AG04450 (cell line): Measurements from ENCODE around the gene RTCA. TPM values are rescaled to one million over a fixed set of nuclear protein-coding genes. Genes with fewer than 3 reads are reported as not detected.
"Not testable (repeated sequence)": the region's sequence is repeated elsewhere in the genome, so short reads cannot be mapped to it uniquely, and the experiment has no call there.

Experiments
- CTCF ChIA-PET: fragments of 300-600, 350-600 bp; formaldehyde crosslinking; extraction: SDS; loops from one replicate; lab custom pipeline; 2022; ENCODE audit warnings: antibody characterized with exemption, inconsistent platforms; lab: Charles Lee
- POLR2A ChIA-PET: fragments of 350-600 bp; formaldehyde crosslinking; extraction: SDS; loops from one replicate; lab custom pipeline; 2021; ENCODE audit warnings: antibody characterized with exemption, inconsistent platforms; lab: Yijun Ruan, JAX
- DNase-seq: peaks from one replicate; pipeline ENCODE4 v3.0.0-alpha.2; 2011; ENCODE audit warnings: low read depth, low spot score
- H3K27ac ChIP-seq: one replicate; pipeline ENCODE4 v1.5.1; 2012; ENCODE audit warnings: low read depth, low read length, control low read depth
- H3K27me3 ChIP-seq: one replicate; pipeline ENCODE4 v1.6.0; 2012; ENCODE audit warnings: low read length; ENCODE audit not compliant: control insufficient read depth, insufficient read depth
- H3K4me3 ChIP-seq: 2 replicates; pipeline ENCODE4 v1.5.1; 2011; ENCODE audit warnings: mild to moderate bottlenecking, low read depth, low read length, control low read depth
- H3K9me3 ChIP-seq: 2 replicates; pipeline ENCODE4 v1.5.1; 2012; ENCODE audit warnings: low read length; ENCODE audit not compliant: control insufficient read depth, insufficient read depth
- CTCF ChIP-seq: IDR thresholded peaks from 2 replicates; pipeline ENCODE4 v1.5.1; 2011; ENCODE audit warnings: low read depth, low read length, control low read depth, inconsistent platforms
- polyA plus RNA-seq: library from polyadenylated mRNA; depleted of rRNA; stranded (reverse); fragments of >200 nt; gene quantifications from 2 replicates; pipeline ENCODE4 v1.2.3, GENCODE V29; 2011

Gene RTCA
- polyA plus RNA-seq, 1 experiment, result 48.8 TPM

GRCh38 chr1:100296140-100296539 is 30.1 kb downstream of the RTCA start:
- no peak for DNase-seq
- no peak for TF ChIP-seq CTCF
- Histone ChIP-seq H3K9me3 (no peaks in the 10 kb centered on the region), H3K4me3 (no peak overlapping the region), H3K27me3 (no peaks in the 10 kb centered on the region), H3K27ac (no peak overlapping the region)
- ChIA-PET CTCF (no interaction called here), POLR2A (no interaction called here)

DNA sequence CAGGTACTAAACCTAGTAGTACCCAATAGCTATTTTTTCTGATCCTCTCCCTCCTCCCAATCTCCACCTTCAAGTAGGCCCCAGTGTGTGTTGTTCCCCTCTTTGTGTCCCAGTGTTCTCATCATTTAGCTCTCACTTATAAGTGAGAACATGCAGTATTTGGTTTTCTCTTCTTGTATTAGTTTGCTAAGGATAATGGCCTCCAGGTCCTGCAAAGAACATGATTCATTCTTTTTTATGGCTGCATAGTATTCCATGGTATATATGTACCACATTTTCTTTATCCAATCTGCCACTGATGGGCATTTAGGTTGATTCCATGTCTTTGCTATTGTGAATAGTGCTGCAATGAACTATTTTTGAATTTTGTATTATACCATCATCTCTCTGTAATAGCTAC is 31.0 kb downstream of the RTCA start:
- POLR2A ChIA-PET, H3K27me3 ChIP-seq, H3K9me3 ChIP-seq, CTCF ChIA-PET, DNase-seq, H3K27ac ChIP-seq, H3K4me3 ChIP-seq: not testable (repeated sequence)

- ChIA-PET CTCF (no interaction called here), POLR2A (no interaction called here)
- H3K4me3 ChIP-seq, result no peak overlapping the region
- no peaks in the 10 kb centered on the region for H3K27me3 ChIP-seq
- no peak for DNase-seq
- no peaks in the 10 kb centered on the region for H3K9me3 ChIP-seq
- H3K27ac ChIP-seq, result no peak overlapping the region
- TF ChIP-seq CTCF, result no peak
Measured at GRCh38 chr1:100298512-100298911, 32.5 kb downstream of the RTCA start.

DNA sequence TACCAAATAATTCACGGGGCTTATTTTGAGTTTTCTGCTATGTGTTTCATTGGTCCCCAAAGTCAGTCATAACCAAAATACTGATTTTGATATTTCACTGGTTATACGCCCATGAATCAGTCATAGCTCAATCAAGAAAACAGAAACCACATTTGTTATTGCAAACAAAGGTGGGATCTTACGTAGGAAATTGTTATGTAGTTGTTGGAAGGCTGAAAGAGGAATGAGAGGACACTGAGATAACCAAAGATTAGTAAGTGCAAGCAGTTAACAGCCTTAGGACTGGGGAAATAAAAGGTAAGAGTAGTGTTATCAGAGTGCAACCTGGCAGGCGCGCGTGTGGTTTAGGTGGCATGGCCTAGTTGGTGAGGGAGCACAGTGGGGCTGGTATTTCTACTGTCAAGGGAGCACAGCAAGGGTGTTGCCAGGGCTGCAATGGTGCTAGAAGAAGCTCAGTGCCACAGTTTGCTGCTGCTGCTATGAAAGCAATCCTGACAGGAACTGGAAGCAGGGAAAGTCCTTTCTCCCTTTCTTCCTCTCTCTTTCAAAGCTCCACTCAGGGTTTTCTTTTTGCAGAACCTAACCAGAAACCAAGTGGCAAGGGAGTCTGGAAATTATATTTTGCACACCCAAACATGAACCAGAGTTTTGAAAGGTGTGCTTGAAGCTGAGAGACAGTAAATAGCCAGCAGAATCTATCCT is 33.7 kb downstream of the RTCA start:
- Histone ChIP-seq H3K27me3 (no peaks in the 10 kb centered on the region), H3K27ac (no peak overlapping the region), H3K4me3 (no peak overlapping the region), H3K9me3 (no peaks in the 10 kb centered on the region)
- no peak for DNase-seq
- ChIA-PET CTCF (no interaction called here), POLR2A (no interaction called here)
- no peak for TF ChIP-seq CTCF

DNA sequence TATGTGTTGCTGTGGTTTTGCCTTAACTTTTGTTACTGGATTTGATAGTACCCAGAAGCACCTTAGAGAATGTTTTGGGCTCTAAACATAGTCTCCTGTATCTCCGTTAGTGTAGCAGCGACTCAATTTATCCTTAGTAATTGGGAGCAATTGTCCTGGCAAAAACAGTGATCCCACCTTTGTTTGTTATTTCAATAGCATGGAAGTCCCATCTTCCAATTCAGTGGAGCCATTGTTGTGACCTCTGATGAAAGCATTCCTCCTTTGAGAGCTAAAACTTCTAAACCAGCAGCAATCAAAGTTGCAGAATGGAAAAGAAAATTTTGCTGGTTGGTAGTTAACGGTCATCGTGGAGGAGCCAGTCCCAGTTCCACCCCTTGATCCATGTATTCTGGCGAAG is 34.7 kb downstream of the RTCA start:
- no peak for DNase-seq
- ChIA-PET POLR2A (interaction anchor here (1.0 kb wide), 1 partner anchor 87 kb away, joined by 3 read pairs; no protein-coding TSS in a partner anchor), CTCF (interaction anchor here (0.6 kb wide), 1 partner anchor 48 kb away, joined by 3 read pairs; no protein-coding TSS in a partner anchor)
- H3K27ac ChIP-seq, result no peak overlapping the region
- TF ChIP-seq CTCF, result no peak
- no peaks in the 10 kb centered on the region for H3K27me3 ChIP-seq
- H3K9me3 ChIP-seq, result no peaks in the 10 kb centered on the region
- H3K4me3 ChIP-seq, result no peak overlapping the region
